Osteocyte (in vitro differentiated cells): Measurements from ENCODE around the gene ESF1. TPM values are rescaled to one million over a fixed set of nuclear protein-coding genes. Genes with fewer than 3 reads are reported as not detected.

Experiments used
- DNase-seq: peaks from one replicate; pipeline ENCODE4 v3.0.0; 2021; ENCODE audit warnings: mixed read lengths; ENCODE audit not compliant: unreplicated experiment; ENCODE audit errors: extremely low spot score
- H3K27ac Mint-ChIP-seq: one replicate; pipeline ENCODE4 v1.8.0; 2021; ENCODE audit warnings: mild to moderate bottlenecking, mixed read lengths; ENCODE audit not compliant: unreplicated experiment
- H3K27me3 Mint-ChIP-seq: one replicate; pipeline ENCODE4 v1.8.0; 2021; ENCODE audit warnings: mixed read lengths; ENCODE audit not compliant: unreplicated experiment
- H3K36me3 Mint-ChIP-seq: one replicate; pipeline ENCODE4 v1.8.0; 2021; ENCODE audit warnings: mixed read lengths; ENCODE audit not compliant: unreplicated experiment
- H3K4me1 Mint-ChIP-seq: one replicate; pipeline ENCODE4 v1.8.0; 2021; ENCODE audit warnings: mixed read lengths; ENCODE audit not compliant: unreplicated experiment
- H3K4me3 Mint-ChIP-seq: one replicate; pipeline ENCODE4 v1.8.0; 2021; ENCODE audit warnings: mild to moderate bottlenecking, moderate library complexity, mixed read lengths; ENCODE audit not compliant: unreplicated experiment
- H3K9me3 Mint-ChIP-seq: one replicate; pipeline ENCODE4 v1.8.0; 2021; ENCODE audit warnings: mixed read lengths; ENCODE audit not compliant: unreplicated experiment
- total RNA-seq: library from RNA; stranded (reverse); gene quantifications from 2 replicates; pipeline ENCODE4 v1.2.1, GENCODE V29; 2021
- TF ChIP-seq, protein P1 (sequence below): fragments of 200-600 bp; sonication (generic); IDR thresholded peaks from 2 replicates; pipeline ENCODE4 v1.5.0; 2021; ENCODE audit warnings: antibody characterized with exemption, mild to moderate bottlenecking, moderate library complexity

ESF1 gene
- total RNA-seq, 1 donor from 2014 or later = 11.3 TPM

DNA sequence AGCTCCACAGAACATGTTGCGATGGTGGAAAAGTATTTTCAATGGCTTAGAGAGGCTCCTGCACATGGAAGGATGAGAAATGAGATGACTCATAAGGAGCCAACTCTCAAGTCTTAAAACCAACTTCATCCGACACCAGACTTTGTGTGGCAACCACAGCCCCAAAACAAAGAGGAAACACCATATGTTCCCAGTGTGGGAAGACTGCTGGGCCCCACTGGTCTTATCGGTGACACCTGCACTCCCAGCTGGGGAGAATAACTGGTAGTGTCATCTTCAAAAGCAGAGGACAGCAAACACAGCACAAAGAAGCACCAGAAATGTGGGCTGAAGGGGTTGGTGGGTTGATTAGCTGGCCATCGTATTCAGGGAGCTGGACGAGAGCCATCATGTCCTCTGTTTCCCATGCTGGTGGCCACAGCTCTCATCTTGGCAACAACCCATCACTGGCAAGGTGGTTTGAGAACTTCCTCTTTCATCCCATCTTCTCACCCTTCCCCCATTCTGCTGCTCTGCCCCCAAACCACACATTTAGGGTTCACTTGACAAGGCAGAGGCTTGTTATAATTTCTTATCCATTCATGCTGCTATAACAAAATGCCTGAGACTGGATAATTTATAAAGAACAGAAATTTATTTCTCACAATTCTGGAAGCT, 100.0 kb downstream of the ESF1 start:
- Mint-ChIP-seq H3K4me1 (no peaks in the 10 kb centered on the region), H3K4me3 (no peak overlapping the region), H3K36me3 (no peaks in the 10 kb centered on the region), H3K27me3 (peaks cover 13% of the 10 kb centered on the region), H3K27ac (no peak overlapping the region), H3K9me3 (no peaks in the 10 kb centered on the region)
- TF ChIP-seq, protein P1, sequence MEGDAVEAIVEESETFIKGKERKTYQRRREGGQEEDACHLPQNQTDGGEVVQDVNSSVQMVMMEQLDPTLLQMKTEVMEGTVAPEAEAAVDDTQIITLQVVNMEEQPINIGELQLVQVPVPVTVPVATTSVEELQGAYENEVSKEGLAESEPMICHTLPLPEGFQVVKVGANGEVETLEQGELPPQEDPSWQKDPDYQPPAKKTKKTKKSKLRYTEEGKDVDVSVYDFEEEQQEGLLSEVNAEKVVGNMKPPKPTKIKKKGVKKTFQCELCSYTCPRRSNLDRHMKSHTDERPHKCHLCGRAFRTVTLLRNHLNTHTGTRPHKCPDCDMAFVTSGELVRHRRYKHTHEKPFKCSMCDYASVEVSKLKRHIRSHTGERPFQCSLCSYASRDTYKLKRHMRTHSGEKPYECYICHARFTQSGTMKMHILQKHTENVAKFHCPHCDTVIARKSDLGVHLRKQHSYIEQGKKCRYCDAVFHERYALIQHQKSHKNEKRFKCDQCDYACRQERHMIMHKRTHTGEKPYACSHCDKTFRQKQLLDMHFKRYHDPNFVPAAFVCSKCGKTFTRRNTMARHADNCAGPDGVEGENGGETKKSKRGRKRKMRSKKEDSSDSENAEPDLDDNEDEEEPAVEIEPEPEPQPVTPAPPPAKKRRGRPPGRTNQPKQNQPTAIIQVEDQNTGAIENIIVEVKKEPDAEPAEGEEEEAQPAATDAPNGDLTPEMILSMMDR = no peak
- DNase-seq = no peak

DNA sequence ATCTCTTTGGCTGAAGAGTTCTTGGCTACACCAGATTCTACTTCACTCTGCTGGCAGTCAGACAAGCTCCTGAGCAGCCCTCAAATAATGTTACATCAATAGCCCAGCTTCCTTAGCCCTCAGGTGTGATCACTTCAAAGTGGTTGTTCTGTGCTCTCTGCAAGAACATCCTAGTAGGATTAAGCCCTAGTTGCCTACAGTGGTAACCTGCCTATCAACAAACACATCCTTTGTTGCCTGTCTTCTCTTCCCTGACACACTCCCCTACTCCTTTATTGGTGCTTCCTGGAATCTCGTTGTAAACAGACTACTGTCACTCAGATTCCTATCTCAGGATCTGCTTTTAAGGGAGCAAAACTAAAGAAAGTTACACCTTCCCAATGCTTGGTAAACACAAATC, 100.9 kb downstream of the ESF1 start:
- no peaks in the 10 kb centered on the region for H3K4me1 Mint-ChIP-seq

DNA sequence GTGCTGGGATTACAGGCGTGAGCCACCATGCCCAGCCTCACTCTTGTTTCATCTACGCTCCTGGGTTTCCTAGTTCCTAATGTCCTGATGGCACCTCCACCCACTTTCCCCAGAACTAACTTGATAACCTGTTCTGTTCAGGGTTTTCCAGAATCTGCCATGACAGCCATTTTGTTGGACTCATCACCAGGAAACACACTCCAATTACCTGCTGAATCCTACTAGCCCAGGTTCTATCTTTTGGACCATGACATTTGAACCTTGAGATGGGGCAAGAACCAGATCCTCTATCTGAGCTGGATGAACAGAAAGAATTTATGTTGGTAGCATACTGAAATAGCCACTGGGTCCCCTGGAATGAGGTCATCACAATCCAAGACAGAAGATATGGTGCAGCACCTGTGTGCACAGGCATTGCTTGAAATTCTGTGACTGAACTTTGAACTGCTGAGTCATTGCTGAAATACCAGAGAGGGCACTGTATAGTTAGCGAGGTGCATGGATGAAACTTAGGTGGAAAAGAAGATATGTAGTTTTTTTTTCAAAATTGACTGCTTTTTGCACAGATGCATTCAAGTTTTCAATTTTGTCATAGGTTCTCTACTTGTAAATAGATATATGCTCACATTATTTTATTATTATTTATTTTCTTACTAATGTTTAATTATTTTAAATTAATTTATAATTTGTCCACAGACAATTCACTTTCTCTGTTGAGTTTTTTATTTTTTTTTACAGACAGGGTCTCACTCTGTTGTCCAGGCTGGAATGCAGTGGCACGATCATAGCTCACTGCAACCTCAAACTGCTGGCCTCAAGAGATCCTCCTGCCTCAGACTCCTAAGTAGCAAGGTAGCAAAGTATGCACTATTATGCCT, 103.2 kb downstream of the ESF1 start:
- Mint-ChIP-seq H3K27ac (no peak overlapping the region), H3K4me1 (no peaks in the 10 kb centered on the region), H3K27me3 (peaks cover 10% of the 10 kb centered on the region), H3K9me3 (no peaks in the 10 kb centered on the region), H3K36me3 (no peaks in the 10 kb centered on the region), H3K4me3 (no peak overlapping the region)
- DNase-seq = no peak
- TF ChIP-seq, protein P1 = no peak

More for the DNA sequence above, 100.9 kb downstream of the ESF1 start:
- no peaks in the 10 kb centered on the region for H3K36me3 Mint-ChIP-seq
- H3K4me3 Mint-ChIP-seq = no peak overlapping the region
- no peaks in the 10 kb centered on the region for H3K9me3 Mint-ChIP-seq
- H3K27ac Mint-ChIP-seq = no peak overlapping the region
- H3K27me3 Mint-ChIP-seq = peaks cover 13% of the 10 kb centered on the region
- no peak for DNase-seq
- TF ChIP-seq, protein P1 = no peak

DNA sequence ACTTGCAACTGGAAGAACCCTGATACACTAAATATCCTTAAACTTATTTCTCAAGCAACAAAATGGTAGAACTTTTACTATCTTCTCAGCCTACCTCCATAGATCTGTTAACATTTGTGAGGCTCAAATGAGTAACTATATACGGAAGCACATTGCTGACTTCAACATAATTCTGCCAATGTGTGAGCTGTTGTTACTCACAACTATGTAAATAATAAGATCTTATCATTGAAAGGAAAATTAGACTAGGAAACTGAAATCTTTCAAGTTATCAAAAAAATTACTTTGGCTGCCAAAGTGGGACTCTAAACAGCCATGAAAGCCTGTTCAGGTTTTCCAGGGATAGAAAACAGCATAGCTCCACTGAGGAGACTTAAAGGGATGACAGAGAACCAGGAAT, 105.8 kb downstream of the ESF1 start:
- Mint-ChIP-seq H3K27ac (no peak overlapping the region), H3K27me3 (peaks cover 5% of the 10 kb centered on the region), H3K36me3 (no peaks in the 10 kb centered on the region), H3K9me3 (no peaks in the 10 kb centered on the region), H3K4me3 (no peak overlapping the region), H3K4me1 (no peaks in the 10 kb centered on the region)
- no peak for DNase-seq
- TF ChIP-seq, protein P1 = no peak

DNA sequence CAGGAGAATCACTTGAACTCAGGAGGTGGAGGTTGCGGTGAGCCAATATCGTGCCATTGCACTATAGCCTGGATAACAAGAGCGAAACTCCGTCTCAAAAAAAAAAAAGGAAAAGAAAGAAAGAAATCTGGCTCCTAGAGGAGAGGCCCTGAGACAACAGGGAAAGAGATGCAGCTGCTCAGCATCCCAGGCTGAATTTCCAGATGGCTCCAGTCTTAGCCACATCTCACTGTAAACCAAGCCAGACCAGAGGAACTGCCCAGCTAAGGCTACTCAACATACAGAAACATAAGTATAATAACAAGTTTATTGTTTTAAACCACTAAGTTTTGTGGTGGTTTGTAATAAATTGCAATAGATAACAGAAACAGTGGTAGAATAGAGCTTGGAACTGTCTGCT, 107.5 kb downstream of the ESF1 start:
- Mint-ChIP-seq H3K4me3 (no peak overlapping the region), H3K27me3 (no peaks in the 10 kb centered on the region), H3K27ac (no peak overlapping the region), H3K36me3 (no peaks in the 10 kb centered on the region), H3K4me1 (peaks cover under 1% of the 10 kb centered on the region), H3K9me3 (no peaks in the 10 kb centered on the region)
- DNase-seq = no peak
- TF ChIP-seq, protein P1 = no peak
